Measurements from ENCODE around the gene GPRIN2.
"Not testable (repeated sequence)": the region's sequence is repeated elsewhere in the genome, so short reads cannot be mapped to it uniquely, and the experiment has no call there.

The GPRIN2 gene

DNA sequence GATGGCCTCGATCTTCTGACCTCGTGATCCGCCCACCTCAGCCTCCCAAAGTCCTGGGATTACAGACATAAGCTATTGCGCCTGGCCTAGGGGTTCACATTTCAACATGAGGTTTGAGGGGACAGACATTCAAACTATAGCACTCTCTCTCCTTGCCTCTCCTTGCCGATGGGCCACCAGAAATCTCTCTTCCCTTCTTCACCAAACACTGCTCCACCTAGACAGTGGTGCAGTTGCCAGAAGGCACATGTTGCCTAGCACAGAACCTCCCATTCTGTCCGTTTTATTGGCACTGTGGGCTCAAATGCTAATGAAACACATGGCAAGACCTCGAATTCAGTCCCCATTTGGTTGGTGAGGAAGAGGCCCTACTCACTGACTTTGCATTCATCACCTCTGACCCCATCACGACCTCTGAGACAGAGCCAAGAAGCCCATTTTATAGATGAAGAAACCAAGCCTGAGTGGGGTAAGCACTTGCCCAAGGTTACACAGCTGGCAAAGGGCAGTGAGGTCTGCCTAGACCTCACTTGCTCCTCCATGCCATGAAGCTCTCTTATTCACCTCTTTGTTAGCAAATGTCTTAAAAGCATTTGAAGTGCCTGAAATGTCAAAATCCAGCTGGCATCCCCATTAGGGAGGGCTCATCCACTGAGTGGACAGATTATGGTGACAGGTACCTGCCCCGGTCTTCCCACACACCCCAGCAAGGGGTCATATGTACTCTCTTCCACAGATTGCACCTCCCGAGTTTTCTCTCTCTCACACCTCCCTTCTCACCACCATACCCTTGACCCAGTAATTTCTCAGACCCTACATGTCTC lies 34.0 kb downstream of the GPRIN2 start:
- DNase-seq (ENCODE audit: low read depth in 4 of 4, low spot score in 1 of 4) = no peak

DNA sequence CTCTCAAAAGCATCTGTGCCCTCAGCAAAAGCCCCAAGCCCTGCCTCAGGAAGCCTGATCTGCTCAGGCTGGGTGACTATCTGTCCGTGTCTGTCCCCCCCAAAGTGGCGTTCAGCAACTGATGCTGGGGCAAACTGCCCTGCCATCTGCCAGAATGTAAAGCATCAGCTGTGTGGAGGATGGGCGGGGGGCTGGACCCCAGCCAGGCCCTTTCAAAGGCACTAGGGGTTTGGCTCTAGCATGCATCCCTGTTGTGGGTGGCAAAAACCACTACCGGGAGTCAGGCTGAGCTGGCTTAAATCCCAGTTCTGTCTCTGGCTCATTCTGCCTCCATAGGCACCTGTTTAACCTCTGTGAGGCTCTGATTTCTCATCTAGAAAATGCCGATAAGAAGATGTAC lies 35.5 kb downstream of the GPRIN2 start:
- DNase-seq (ENCODE audit: low read depth in 4 of 4, low spot score in 1 of 4) = no peak

DNA sequence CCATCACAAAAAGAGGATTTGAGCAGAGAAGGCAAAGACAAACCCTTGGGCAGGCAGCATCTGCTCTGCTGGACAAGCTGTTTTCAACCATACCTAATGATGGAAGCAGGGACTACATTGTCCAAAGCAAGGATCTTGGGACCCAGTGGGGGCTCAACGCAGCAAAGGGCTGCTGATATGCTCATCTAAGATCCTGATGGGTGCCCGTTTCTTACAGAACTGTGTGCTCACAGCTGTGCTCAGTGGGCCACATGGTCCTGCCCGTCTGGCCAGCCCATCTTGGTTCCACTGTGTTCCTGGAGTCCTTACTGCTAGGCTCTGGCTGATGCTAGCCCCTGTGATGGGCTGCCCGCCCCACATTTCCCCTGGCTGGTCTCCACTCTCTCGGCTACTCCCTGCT lies 36.1 kb downstream of the GPRIN2 start:
- no peak for DNase-seq (ENCODE audit: low read depth in 4 of 4, low spot score in 1 of 4)

DNA sequence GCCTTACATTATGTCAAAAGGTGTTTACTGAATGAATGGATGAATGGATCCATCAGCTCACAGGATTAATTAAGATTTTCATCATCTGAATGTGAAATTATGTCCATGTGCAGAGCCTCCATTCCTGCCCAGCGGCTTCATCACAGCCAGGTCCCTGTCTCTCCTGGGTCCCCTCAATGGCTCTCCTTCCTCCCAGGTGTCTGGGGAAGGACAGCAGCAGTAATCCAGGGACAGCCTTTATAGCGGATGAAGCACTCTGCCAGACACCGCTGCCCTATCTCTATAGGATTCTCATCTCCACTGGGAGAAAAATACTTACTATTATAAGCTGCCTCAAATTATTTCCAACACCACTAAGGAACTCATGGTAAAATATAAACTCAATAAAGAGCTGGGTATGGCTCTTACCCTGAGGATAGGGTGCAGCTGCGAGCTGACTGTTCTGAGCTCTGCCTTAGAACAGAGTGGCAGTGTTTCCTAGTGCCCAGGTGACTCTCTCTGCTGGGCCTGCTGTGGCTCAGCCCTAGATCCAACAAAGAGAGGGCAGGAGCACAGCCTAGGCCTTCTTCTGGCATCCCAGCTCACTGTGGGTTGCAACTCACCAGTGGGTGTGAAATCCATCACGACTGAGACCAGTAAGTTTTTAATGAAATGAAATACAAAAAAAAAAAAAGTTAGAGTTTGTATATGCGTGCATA lies 38.3 kb downstream of the GPRIN2 start:
- DNase-seq (ENCODE audit: low read depth in 4 of 4, low spot score in 1 of 4) = no peak

DNA sequence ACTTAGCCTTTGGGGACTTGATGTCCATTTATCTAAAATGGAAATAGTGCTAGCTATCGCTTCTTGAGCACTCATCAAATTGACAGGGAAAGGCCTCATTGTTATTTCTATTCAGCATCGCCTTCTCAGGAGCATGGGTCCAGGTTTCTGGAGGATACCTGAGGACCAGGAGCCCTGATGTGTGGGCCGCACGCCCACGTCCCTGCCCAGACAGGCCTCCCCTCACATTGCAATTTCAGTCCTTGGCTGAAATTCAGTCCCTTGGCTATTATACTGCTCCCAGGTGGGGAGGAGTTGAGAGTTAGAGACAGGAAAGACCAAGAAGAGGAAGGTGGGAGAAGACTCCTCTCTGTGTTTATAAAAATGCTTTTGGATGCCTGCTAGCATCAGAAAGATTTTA lies 38.9 kb downstream of the GPRIN2 start:
- DNase-seq (ENCODE audit: low read depth in 4 of 4, low spot score in 1 of 4) = no peak

DNA sequence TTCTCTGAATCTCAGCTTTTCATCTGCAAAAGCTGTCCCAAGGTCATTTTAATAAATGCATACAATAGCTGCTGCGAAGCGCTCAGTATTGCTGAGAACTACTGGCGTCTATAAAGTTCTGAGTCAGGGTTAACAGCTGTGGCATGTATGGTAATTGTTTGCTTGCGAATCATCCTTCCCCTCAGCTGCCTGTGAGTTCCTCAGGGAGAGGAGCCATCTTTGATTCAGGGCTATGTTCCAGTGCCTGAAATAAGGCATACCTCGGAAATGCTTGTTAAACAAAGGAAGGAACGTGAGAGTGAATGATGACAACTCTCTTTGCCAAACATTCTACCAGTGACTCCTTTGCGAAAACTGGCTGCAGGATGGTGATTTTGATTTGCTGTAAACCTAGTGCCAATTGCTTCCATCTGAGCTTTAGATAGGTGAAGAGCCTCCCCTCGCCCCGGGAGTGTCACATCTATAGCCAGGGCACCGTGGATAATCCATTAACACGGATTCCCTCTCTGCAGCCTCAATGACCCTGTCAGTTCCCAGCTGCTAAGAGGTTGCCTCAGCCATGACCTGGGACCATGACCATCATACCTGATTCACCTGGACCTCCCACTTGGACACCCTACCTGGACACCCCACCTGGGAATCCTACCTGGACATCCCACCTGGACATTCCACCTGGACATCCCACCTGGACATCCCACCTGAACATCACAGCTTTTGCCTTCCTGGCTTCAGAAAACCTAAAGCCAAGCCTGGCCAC lies 39.6 kb downstream of the GPRIN2 start:
- no peak for DNase-seq (ENCODE audit: low read depth in 4 of 4, low spot score in 1 of 4)

DNA sequence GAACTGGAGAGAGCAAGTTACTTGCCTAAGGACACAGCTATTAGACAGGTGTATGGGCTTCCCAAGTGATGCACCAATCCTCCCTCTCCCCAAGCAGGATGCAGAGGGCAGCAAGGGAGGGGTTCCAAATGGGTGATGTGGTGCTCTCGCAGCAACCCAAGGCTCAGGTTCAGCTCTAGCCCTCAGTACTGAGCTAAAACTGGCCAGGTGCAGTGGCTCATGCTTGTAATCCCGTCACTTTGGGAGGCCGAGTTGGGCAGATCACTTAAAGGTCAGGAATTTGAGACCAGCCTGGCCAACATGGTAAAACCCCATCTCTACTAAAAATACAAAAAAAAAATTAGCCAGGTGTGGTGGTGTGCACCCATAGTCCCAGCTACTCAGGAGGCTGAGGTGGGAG lies 40.7 kb downstream of the GPRIN2 start:
- DNase-seq (ENCODE audit: low read depth in 4 of 4, low spot score in 1 of 4) = no peak

DNA sequence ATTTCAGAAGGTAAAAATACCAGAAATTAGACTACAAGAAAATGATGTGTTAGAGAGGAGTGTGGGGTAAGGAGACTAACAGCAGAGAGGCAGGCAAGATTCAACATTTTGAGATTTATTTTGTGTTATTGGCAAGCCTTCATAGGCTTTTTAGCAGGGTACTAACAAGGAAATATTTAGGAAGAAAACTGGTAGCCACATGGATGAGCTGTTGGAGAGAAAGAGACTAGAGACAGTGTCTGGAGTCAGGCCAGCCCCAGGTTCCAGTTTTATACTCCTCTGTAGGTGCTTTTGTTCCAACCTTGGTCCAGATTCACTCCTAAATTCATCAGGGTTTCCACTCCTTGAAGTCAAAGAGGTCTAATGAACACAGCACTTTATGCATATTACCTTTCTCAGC lies 41.1 kb downstream of the GPRIN2 start:
- no peak for DNase-seq (ENCODE audit: low read depth in 4 of 4, low spot score in 1 of 4)

DNA sequence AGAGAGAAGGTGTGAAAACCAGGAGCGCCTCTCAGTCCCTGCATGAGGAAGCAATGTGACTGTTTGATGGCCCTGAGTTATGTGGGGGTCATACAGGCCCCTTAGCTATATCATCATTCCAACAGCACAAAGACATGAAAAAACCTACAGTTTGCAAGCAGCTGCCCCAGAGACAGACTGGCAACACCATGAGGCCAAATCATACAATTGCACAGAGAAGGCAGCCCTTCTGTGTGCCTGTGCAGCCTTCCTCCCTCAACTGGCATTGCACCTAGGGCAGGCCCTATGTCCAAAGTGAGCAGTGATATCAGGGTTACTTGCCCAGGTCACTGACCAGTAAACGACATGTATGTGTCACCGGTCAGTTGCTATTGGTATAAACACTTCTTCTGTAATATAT lies 41.6 kb downstream of the GPRIN2 start:
- no peak for DNase-seq (ENCODE audit: low read depth in 4 of 4, low spot score in 1 of 4)

DNA sequence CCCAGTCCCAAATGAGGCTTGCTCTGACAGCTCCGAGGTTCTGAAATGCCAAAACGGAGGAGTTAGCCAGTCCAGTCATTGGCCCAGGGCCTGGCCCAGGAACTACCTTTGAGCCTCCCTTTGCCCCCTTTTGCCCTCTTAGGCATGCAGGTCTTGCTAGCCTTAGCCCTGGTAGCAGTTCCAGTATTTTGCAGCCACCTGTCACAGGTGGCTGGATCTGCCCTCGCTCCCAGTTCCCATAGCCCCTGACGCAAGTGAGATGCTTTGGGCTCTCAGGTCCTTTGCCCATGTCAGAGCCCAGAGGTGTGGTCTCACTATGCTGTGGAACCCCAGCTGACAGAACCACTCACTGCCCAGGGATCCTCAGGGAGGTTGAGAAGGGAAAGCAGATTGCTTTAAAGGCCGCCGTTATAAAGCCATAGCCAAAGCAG lies 42.0 kb downstream of the GPRIN2 start:
- no peak for DNase-seq (ENCODE audit: low read depth in 4 of 4, low spot score in 1 of 4)

DNA sequence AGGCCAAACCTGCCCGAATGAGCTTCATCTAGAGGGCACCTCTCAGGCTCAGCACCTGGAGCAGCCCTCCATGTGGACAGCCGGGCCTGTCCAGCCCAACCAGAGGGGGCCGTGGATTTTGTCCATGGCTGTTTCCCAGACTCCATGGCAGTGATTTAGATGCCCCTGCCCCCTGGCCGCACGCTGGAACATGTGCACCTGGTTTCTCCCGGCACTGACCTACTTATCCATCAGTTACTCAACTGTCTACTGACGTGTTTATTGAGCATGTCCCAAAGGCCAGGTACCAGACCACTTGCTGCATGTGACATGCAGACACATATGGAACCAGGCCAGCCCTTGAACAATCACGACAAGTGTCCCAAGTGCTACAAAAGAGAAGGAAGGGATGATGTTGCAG lies 43.1 kb downstream of the GPRIN2 start:
- DNase-seq (ENCODE audit: low read depth in 4 of 4, low spot score in 1 of 4) = not testable (repeated sequence)

DNA sequence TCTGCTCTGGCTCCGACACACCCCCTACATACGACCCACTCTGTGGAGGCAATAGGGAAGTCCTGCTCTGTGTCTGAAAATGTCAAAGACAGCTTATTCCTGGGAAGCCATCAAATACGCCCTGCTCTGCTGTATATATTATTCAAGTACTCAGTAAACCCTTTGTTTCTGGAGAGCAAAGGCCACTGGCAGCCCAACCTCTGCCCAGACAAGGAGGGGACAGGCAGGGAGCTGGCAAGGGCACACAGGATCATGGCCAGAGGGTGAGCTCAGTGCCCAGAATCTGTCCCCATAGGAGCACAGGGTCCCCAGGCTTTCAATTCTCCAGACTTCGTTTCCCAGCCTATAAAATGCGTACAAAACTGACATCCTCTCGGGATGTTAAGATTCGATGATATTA lies 43.7 kb downstream of the GPRIN2 start:
- not testable (repeated sequence) for DNase-seq (ENCODE audit: low read depth in 4 of 4, low spot score in 1 of 4)

DNA sequence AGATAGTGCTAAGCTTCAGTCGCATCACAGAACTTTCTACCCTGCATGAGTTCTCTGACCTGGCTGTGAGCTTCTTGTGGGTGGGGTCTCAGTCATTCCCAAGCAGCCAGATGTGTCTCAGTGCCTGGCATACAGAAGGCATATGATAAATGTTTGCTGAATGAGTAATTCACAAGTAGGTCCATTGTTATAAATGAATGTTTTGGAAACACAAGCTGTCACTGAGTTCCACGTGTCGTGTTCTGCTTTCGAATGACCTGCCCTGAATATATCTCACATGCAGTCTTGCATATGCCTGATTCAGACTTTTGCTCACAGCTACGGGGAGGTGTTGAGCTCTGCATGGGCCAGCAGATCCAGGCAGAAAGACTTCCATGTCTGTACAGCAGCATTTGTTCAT lies 44.5 kb downstream of the GPRIN2 start:
- not testable (repeated sequence) for DNase-seq (ENCODE audit: low read depth in 4 of 4, low spot score in 1 of 4)

All from stimulated activated CD4-positive, alpha-beta T cell treated with anti-CD3 and anti-CD28 coated beads, Interleukin-1b, Interleukin-23, amount 100 ng/mL, for 24 hours (primary cell).